Measurements from ENCODE around the gene ACKR1.

- TF ChIP-seq CTCF (IDR thresholded peaks at IDR 0.05; ENCODE audit: insufficient read depth, low read length) (no peak), REST (IDR thresholded peaks at IDR 0.05; ENCODE audit: insufficient replicate concordance, low read depth) (no peak), POLR2AphosphoS5 (IDR thresholded peaks at IDR 0.05; ENCODE audit: low read depth) (no peak)
Observed at GRCh38 chr1:159207774-159208173, 3.1 kb downstream of the ACKR1 start.
